Body of pancreas (tissue), 4 donors: ENCODE measurements around the gene FGF2.

Experiments
- CTCF ChIP-seq, 7 experiments: fragments of 450-650 bp in 4 of 7; fragments of 200-600 bp in 3 of 7; sonication (generic) in 3 of 7; IDR thresholded peaks; one replicate each; pipeline ENCODE4 v1.5.1; 2016 to 2019; ENCODE audit warnings: antibody characterized with exemption in 7 of 7
- POLR2A ChIP-seq, 3 donors: fragments of 450-650 bp; IDR thresholded peaks; one replicate each; pipeline ENCODE4 v1.6.1; 2016; ENCODE audit warnings: antibody characterized with exemption in 3 of 3, mild to moderate bottlenecking in 2 of 3

DNA sequence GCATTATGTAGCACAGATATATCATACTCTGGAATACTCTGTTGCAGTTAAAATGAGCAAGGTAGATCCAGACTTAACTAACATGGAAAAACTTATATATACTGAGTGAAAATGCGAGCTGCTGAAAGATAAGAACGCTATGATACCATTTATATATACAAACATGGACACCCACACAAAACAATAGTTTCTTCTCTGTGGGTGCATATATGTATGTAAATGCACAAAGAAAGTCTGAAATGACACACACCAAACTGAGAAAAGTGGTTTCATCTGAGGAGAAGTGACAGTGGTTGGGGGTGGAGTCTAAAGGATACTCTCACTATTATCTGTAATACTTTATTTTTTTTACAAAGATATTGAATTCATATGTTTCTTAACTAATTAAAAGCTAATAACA is 12.2 kb upstream of the FGF2 start:
- TF ChIP-seq POLR2A (IDR thresholded peaks at IDR 0.05) (no peak), CTCF (IDR thresholded peaks at IDR 0.05) (no peak)
